HCT116 (cell line): Measurements from ENCODE around the gene RUFY4. TPM values are rescaled to one million over a fixed set of nuclear protein-coding genes. Genes with fewer than 3 reads are reported as not detected.

ENCODE experiments used
- ATAC-seq: fragments of 200-7000 bp; cut with Tn5 transposase; 2 replicates; pipeline ENCODE4 v1.9.1; 2020; ENCODE audit warnings: mild to moderate bottlenecking, moderate library complexity
- BruUV-seq: library from RNA; stranded (reverse); fragments of 400-500 nt; replicated peaks from 2 replicates; lab custom pipeline; 2021; lab: Mats Ljungman, UMichigan
- CTCF ChIA-PET: fragments of 300-600 bp; sonication (Branson Sonifier 250); formaldehyde crosslinking; loops from one replicate; lab custom pipeline; 2021; ENCODE audit warnings: antibody characterized with exemption; lab: Charles Lee
- POLR2A ChIA-PET: fragments of 300-600, 350-600 bp; sonication (Branson Sonifier 250); formaldehyde crosslinking; loops from one replicate; lab custom pipeline; 2021; ENCODE audit warnings: antibody characterized with exemption; lab: Charles Lee
- RAD21 ChIA-PET, 2 experiments: fragments of 300-600 bp; sonication (Branson Sonifier 250); formaldehyde crosslinking; loops; one replicate each; lab custom pipeline; 2023; ENCODE audit warnings: low total read pairs in 2 of 2; ENCODE audit not compliant: uncharacterized antibody in 2 of 2, unreplicated experiment in 2 of 2, low non-redundant PET in 1 of 2; lab: Charles Lee
- DNase-seq: peaks from one replicate; pipeline ENCODE4 v3.0.0-alpha.2; 2010; ENCODE audit warnings: low read depth, low spot score
- H2AFZ ChIP-seq: fragments of 200-600 bp; shearing (Covaris generic), sonication (generic); 2 replicates; pipeline ENCODE4 v1.6.1; 2017; ENCODE audit warnings: low read depth, mixed run types, mixed read lengths, antibody characterized with exemption, low read length; ENCODE audit not compliant: poor library complexity, severe bottlenecking
- H3K27ac ChIP-seq: 2 replicates; pipeline ENCODE4 v1.5.1; 2012; ENCODE audit warnings: low read depth, low read length
- H3K27me3 ChIP-seq: fragments of 200-600 bp; sonication (generic); 2 replicates; pipeline ENCODE4 v1.6.1; 2016; ENCODE audit warnings: mixed run types, low read length, mixed read lengths; ENCODE audit not compliant: insufficient read depth
- H3K36me3 ChIP-seq, 2 experiments: fragments of 200-500 bp in 1 of 2; fragments of 200-600 bp in 1 of 2; sonication (Bioruptor generic) in 1 of 2; sonication (generic) in 1 of 2; 2 replicates each; pipeline versions ENCODE4 v1.5.1 to v1.6.1; 2014 to 2016; ENCODE audit warnings: low read length in 2 of 2, inconsistent platforms in 1 of 2, mixed read lengths in 1 of 2, mixed run types in 1 of 2; ENCODE audit not compliant: insufficient read depth in 2 of 2, control insufficient read depth in 1 of 2
- H3K4me1 ChIP-seq, 2 experiments: fragments of 200-600 bp in 1 of 2; sonication (generic) in 1 of 2; 2 replicates each; pipeline versions ENCODE4 v1.5.1 to v1.6.1; 2012 to 2017; ENCODE audit warnings: low read length in 2 of 2, inconsistent platforms in 1 of 2, mild to moderate bottlenecking in 1 of 2, mixed read lengths in 1 of 2, mixed run types in 1 of 2, moderate library complexity in 1 of 2; ENCODE audit not compliant: insufficient read depth in 2 of 2, control insufficient read depth in 1 of 2
- H3K4me2 ChIP-seq: fragments of 200-600 bp; sonication (generic); 2 replicates; pipeline ENCODE4 v1.6.1; 2017; ENCODE audit warnings: mixed run types, low read length, mixed read lengths
- H3K4me3 ChIP-seq, 2 experiments: fragments of 200-600 bp in 1 of 2; sonication (generic) in 1 of 2; replicated peaks in 1 of 2; 2 replicates each; pipeline ENCODE4 v1.5.1; 2011 to 2016; ENCODE audit warnings: low read length in 2 of 2, control low read depth in 1 of 2, low read depth in 1 of 2, mild to moderate bottlenecking in 1 of 2, mixed read lengths in 1 of 2, mixed run types in 1 of 2
- H3K79me2 ChIP-seq: fragments of 200-600 bp; sonication (generic); 2 replicates; pipeline ENCODE4 v1.6.1; 2017; ENCODE audit warnings: mild to moderate bottlenecking, mixed run types, low read length, moderate library complexity, mixed read lengths; ENCODE audit not compliant: insufficient read depth
- H3K9ac ChIP-seq: fragments of 200-600 bp; sonication (generic); 2 replicates; pipeline ENCODE4 v1.6.1; 2016; ENCODE audit warnings: low read length, mixed read lengths
- H3K9me2 ChIP-seq: fragments of 200-600 bp; sonication (generic), shearing (Covaris generic); 2 replicates; pipeline ENCODE4 v1.6.1; 2017; ENCODE audit warnings: mixed run types, mild to moderate bottlenecking, moderate library complexity; ENCODE audit not compliant: insufficient read depth
- H3K9me3 ChIP-seq, 2 experiments: fragments of 200-500 bp in 1 of 2; fragments of 200-600 bp in 1 of 2; sonication (Bioruptor generic) in 1 of 2; sonication (generic) in 1 of 2; 2 replicates each; pipeline ENCODE4 v1.6.1; 2014 to 2017; ENCODE audit warnings: low read length in 2 of 2, mixed read lengths in 2 of 2, inconsistent platforms in 1 of 2, low read depth in 1 of 2, mild to moderate bottlenecking in 1 of 2, mixed run types in 1 of 2, moderate library complexity in 1 of 2; ENCODE audit not compliant: control insufficient read depth in 1 of 2, insufficient read depth in 1 of 2
- H4K20me1 ChIP-seq: fragments of 200-600 bp; sonication (generic), shearing (Covaris generic); 2 replicates; pipeline ENCODE4 v1.6.1; 2017; ENCODE audit warnings: mixed run types, mild to moderate bottlenecking, moderate library complexity; ENCODE audit not compliant: insufficient read depth
- EGR1 ChIP-seq: IDR thresholded peaks from 2 replicates; pipeline ENCODE4 v1.6.1; 2012; ENCODE audit warnings: low read depth
- EZH2 ChIP-seq: fragments of 200-600 bp; sonication (generic); IDR thresholded peaks from 2 replicates; pipeline ENCODE4 v1.6.1; 2017; ENCODE audit warnings: antibody characterized with exemption, mixed run types
- EZH2phosphoT487 ChIP-seq: fragments of 200-600 bp; IDR thresholded peaks from 2 replicates; pipeline ENCODE4 v1.6.1; 2018; ENCODE audit warnings: antibody characterized with exemption, borderline replicate concordance
- POLR2A ChIP-seq: IDR thresholded peaks from 2 replicates; pipeline ENCODE4 v1.7.0; 2011; ENCODE audit warnings: borderline replicate concordance; ENCODE audit not compliant: insufficient read depth, insufficient read length; ENCODE audit errors: extremely low read depth
- REST ChIP-seq: IDR thresholded peaks from 2 replicates; pipeline ENCODE4 v1.6.1; 2012; ENCODE audit warnings: low read depth
- SIN3A ChIP-seq: IDR thresholded peaks from 2 replicates; pipeline ENCODE4 v1.6.1; 2012; ENCODE audit warnings: low read depth
- SP1 ChIP-seq: IDR thresholded peaks from 2 replicates; pipeline ENCODE4 v1.6.1; 2012; ENCODE audit warnings: low read depth
- TCF7L2 ChIP-seq: IDR thresholded peaks from 2 replicates; pipeline ENCODE4 v1.7.0; 2011; ENCODE audit warnings: borderline replicate concordance, inconsistent platforms; ENCODE audit not compliant: insufficient read depth, insufficient read length; ENCODE audit errors: extremely low read depth
- intact Hi-C: fragments of 100-400 bp; cut with micrococcal nuclease; formaldehyde crosslinking; loops from 2 replicates; pipeline ENCODE4 v1.10.0; 2022
- total RNA-seq: library from RNA; stranded (reverse); gene quantifications from one replicate; pipeline ENCODE4 v1.2.1, GENCODE V29; 2021; ENCODE audit not compliant: unreplicated experiment

Gene RUFY4
- total RNA-seq, 1 experiment from 2014 or later, result 0.27 TPM

GRCh38 chr2:218060118-218060517, 8.9 kb upstream of the RUFY4 start:
- Histone ChIP-seq H2AFZ (no peak overlapping the region), H3K4me3 (no peak overlapping the region)
- TF ChIP-seq SIN3A (no peak), SP1 (no peak), EGR1 (no peak)

GRCh38 chr2:218060950-218061660, 7.9 kb upstream of the RUFY4 start:
- Histone ChIP-seq H3K27me3 (peaks cover 16% of the 10 kb centered on the region; the same call in 1 of the 2 replicates), H3K27ac (no peak overlapping the region)
- TF ChIP-seq EZH2, result no peak
- no peak for TF ChIP-seq TCF7L2
- TF ChIP-seq REST, result no peak
- no peak for TF ChIP-seq POLR2A
- TF ChIP-seq EZH2phosphoT487, result no peak
- TF ChIP-seq, all 23 proteins: peak for 0
- Histone ChIP-seq H3K79me2 (no peaks in the 10 kb centered on the region), H4K20me1 (no peaks in the 10 kb centered on the region), H2AFZ (no peak overlapping the region), H3K4me3 (no peak overlapping the region), H3K4me1 (no peaks in the 10 kb centered on the region), H3K9me2 (no peaks in the 10 kb centered on the region), H3K9ac (no peak overlapping the region), H3K9me3 (no peaks in the 10 kb centered on the region), H3K36me3 (no peaks in the 10 kb centered on the region), H3K4me2 (no peak overlapping the region)
- BruUV-seq, result no TSS peak
- ATAC-seq (no peak), DNase-seq (no peak)
- ChIA-PET POLR2A (no interaction called here), RAD21 (no interaction called here), CTCF (no interaction called here)
- intact Hi-C loops, result no loop called here

More at GRCh38 chr2:218060118-218060517, 8.9 kb upstream of the RUFY4 start:
- Histone ChIP-seq H3K4me2 (no peak overlapping the region), H3K79me2 (no peaks in the 10 kb centered on the region), H3K4me1 (no peaks in the 10 kb centered on the region), H3K27me3 (peaks cover 16% of the 10 kb centered on the region; the same call in 1 of the 2 replicates), H3K9me3 (no peaks in the 10 kb centered on the region), H3K9ac (no peak overlapping the region), H4K20me1 (no peaks in the 10 kb centered on the region), H3K36me3 (no peaks in the 10 kb centered on the region), H3K27ac (no peak overlapping the region), H3K9me2 (no peaks in the 10 kb centered on the region)
- POLR2A ChIA-PET, result no interaction called here
- RAD21 ChIA-PET, result no interaction called here
- no peak for ATAC-seq
- CTCF ChIA-PET, result no interaction called here
- BruUV-seq, result no TSS peak
- intact Hi-C loops, result no loop called here
- no peak for DNase-seq
